ENCODE data around the gene MACF1.

MACF1 gene

GRCh38 chr1:39393645-39394044, 189.2 kb downstream of the MACF1 start:
- DNase-seq (ENCODE audit: low spot score): no peak

- DNase-seq (ENCODE audit: low spot score): no peak
These were observed 189.6 kb downstream of the MACF1 start for GRCh38 chr1:39394059-39394458.

DNA sequence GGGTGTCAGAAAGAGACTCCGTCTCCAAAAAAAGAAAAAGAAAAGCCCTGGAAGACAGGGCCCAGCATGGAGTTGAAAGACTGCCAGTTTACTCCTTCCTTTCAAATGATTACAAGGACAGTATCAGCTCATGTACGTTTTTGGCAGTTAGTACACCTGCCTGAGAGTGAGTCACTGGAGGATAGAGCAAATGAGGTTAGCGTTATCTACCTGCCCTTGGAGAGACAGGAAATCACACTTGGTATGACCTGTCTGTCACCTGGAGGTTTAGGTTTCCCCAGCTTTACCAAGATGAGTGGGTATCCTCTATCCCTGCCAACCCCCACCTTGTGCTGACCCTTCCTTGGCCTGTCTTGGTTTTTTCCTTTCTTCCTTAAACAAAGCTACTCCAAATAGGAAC, 190.1 kb downstream of the MACF1 start:
- DNase-seq (ENCODE audit: low spot score): peak; percentile 67

- DNase-seq (ENCODE audit: low spot score): no peak
These were observed 190.9 kb downstream of the MACF1 start for GRCh38 chr1:39395357-39395831.

GRCh38 chr1:39396671-39397070, 192.2 kb downstream of the MACF1 start:
- no peak for DNase-seq (ENCODE audit: low spot score)

DNA sequence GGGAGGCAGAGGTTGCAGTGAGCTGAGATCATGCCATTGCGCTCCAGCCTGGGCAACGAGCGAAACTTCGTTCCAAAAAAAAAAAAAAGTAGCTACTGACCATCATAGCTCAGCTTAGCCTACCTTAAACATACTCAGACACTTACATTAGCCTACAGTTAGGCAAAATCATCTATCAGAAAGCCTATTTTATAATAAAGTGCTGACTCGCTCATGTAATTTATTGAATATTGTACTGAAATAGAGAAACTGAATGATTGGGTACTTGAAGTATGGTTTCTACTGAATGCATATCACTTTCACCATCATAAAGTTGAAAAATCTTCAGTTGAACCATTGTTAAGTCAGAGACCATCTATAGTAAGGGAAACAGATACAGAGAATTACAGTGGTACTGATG, 193.0 kb downstream of the MACF1 start:
- DNase-seq (ENCODE audit: low spot score): no peak

DNA sequence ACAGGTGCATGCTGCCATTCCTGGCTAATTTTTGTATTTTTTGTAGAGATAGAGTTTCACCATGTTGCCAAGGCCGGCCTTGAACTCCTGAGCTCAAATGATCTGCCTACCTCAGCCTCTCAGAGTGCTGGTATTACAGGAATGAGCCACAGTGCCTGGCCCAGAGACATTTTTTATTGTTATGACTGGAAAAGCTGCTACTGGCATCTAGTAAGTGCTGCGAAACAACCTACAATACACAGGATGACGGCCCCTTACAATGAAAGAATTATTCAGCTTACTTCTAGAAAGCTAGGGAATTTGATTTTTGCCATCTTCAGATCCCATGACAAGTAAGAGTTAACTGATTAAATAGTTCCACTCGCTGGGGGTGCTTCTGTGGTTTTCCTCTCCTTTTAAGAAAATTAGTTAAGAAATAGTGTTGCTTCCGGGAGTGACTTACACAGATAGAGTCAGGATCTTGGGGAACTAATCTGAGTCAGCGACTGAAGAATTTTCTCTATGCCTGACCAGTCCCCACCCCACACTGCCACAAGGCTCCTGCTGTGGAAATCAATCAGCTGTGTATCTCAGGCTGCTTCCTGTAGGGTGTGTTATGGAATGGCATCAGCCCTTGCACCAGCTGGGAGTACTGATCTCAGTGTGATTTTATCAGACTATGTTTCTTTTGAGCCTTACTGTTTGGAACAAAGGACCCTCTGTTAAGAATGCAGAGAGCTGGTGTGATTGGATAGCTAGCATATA, 194.0 kb downstream of the MACF1 start:
- peak; percentile 47 for DNase-seq (ENCODE audit: low spot score)

GRCh38 chr1:39401106-39401505, 196.6 kb downstream of the MACF1 start:
- no peak for DNase-seq (ENCODE audit: low spot score)

- DNase-seq (ENCODE audit: low spot score): no peak
These were observed 200.4 kb downstream of the MACF1 start for GRCh38 chr1:39404876-39405275.

- no peak for DNase-seq (ENCODE audit: low spot score)
These were observed 200.9 kb downstream of the MACF1 start for GRCh38 chr1:39405358-39405757.

DNA sequence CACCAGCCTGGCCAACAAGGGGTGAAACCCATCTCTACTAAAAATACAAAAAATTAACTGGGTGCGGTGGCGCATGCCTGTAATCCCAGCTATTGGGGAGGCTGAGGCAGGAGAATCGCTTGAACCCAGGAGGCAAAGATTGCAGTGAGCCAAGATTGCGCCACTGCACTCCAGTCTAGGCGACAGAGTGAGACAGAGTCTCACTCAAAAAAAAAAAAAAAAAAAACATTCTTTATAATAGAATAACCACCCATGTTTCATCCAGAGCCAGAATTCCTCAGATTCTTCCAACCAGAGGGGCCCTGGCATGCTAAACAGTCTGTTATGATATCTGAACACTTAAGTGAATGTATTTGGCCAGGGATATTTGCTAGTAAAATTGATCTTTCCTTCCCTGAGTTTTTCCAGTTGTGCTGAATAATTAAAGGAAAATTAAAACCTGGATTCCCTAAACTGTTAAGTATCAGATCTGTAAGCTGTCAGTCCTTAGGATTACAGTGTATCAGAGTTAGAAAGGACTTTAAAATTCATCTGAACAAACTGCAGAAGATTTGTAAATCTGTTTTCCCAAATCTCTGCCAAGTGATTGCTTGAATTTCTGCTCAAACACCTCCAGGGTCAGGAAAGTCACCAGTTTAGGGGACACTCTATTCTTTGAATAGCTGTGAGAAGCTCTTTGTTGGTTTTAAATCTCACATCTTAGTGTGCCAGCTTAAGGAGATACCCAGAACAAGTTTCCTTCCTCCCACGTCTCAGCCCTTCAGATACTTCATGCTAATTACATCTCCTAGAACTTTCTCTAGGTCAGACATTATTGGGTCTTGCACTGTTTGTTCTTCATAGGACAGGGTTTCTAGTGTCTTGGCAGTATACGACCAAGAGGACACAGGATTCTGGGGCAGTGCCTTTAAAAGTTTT, 202.3 kb downstream of the MACF1 start:
- DNase-seq (ENCODE audit: low spot score): no peak

GRCh38 chr1:39407510-39407895, 203.0 kb downstream of the MACF1 start:
- DNase-seq (ENCODE audit: low spot score): no peak

DNA sequence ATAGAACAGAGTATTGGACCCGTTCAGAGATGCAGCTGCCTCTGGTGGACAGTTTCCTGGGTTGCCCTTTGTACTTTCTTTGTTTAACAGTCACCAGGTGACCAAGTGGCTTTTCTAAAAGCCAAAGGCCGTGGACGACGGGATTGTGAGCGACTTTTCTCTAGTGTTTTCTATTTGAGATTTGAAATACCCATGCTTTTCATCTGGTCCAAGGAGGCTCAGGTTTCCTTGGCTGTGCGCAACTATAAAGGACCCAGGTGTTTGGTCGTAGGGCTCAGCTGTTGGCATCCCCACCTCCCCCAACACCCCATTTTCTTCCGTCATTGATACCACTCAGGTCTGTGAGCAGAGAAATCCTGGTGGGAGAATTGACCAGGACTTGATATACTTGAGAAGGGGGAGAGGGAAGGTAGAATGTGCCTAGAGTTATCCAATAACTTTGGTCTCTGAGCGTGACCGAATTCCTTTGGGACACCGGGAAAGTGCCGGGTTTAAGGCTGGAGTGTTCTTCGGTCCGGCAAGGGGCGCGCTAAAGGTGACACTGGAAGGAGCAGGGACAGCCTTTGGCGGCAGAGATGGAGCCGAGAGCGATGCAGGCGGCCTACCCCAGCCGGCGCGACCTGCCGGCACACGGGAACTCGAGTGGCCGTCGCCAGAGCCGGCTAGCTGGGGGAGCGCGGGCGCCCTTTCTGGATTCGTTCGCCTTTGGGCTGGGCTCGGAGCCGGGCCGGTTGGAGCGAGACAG, 203.6 kb downstream of the MACF1 start:
- no peak for DNase-seq (ENCODE audit: low spot score)

DNA sequence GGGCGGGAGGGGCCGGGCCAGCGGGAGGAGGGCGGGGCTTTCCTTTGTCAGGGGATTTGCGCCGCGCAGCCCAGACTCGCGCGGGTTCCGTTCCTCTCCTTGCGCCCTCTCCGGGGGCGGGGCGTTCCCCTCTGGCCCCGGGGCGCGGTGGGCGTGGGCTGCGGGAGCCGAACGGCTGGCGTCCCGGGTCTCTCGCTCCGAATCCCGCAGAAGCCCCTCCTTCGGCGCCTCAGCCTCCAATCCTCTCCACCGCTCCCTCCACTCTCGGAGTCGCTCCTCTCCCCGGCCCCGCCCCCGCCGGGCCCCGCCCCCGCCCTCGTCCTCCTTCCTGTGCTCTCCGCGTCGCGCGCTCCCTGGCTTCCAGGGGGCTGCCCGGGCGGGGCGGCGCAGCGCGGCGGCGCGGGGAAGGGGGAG, 204.2 kb downstream of the MACF1 start:
- DNase-seq (ENCODE audit: low spot score): peak; percentile 85

DNA sequence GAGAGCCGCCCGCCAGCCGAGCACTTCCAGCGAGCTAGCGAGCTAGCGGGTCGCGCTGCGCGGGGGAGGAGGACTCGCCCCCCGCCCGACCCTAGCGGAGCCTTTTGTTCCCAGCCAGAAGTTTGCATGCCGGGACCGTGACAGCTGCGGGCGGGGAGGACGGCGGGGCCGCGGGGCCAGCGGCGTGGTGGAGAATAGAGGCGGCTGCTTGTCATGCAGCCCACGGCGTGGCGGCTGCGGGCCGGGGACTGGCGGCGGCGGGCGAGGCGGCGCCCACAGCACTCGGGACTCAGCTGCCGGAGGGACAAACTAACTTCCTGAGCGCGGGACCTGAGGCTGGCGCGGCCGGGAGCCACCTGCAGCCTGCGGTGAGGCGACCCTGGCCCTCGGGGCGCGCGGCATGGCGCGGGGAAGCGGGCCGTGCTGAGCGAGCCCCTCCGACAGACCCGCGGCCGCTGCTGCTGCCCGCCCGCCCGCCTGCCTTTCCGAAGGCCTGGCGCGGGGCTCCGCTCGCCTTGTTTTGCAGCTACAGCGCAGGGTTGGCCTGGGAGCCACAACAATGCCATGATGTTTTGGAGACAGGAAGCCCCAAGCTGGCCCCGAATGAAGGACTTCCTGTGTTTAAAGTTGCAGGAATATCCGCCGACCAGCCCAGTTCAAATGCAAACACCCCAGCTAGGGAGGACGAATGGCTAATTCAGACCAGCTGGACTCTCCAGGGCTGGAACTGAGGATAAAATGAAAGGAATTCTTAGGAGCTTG, 204.7 kb downstream of the MACF1 start:
- DNase-seq (ENCODE audit: low spot score): no peak

- peak; percentile 64 for DNase-seq (ENCODE audit: low spot score)
These were observed 206.5 kb downstream of the MACF1 start for GRCh38 chr1:39410915-39411436.

DNA sequence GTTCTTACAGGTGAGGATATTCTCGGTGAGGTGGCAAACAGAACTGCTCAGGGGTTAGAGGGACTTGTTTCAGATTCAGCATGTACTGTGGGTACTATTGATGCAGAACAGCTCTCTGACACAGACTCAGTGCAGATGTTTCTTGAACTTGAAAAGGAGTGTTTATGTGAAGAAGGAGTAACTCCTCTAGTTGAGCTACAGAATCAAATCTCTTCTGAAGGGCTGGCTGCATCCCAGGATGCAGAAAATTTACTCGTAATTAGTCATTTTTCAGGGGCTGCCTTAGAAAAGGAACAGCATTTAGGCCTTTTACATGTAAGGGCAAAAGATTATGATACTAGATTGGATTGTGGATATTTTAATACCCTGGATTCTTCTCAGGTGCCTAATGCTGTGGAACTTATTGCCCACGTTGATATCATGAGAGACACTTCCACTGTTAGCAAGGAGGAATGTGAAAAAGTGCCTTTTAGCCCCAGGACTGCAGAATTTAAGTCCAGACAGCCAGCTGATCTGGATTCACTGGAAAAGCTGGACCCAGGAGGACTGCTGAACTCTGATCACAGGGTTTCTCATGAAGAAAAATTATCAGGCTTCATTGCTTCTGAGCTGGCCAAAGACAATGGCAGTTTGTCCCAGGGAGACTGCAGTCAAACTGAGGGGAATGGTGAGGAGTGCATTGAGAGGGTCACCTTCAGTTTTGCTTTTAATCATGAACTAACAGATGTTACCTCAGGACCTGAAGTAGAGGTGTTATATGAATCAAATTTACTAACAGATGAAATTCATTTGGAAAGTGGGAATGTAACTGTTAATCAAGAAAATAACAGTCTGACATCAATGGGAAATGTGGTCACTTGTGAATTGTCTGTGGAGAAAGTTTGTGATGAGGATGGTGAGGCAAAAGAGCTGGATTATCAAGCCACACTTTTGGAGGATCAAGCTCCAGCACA, 207.3 kb downstream of the MACF1 start:
- no peak for DNase-seq (ENCODE audit: low spot score)

DNA sequence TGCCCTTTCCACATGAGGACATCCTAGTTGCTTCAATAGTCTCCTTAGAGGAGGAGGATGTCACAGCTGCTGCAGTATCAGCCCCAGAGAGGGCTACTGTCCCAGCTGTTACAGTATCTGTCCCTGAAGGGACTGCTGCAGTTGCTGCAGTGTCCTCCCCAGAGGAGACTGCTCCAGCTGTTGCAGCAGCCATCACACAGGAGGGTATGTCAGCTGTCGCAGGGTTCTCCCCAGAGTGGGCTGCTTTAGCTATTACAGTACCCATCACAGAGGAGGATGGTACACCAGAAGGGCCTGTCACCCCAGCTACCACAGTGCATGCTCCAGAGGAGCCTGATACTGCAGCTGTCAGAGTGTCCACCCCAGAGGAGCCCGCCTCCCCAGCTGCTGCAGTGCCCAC, 208.4 kb downstream of the MACF1 start:
- DNase-seq (ENCODE audit: low spot score): no peak

DNA sequence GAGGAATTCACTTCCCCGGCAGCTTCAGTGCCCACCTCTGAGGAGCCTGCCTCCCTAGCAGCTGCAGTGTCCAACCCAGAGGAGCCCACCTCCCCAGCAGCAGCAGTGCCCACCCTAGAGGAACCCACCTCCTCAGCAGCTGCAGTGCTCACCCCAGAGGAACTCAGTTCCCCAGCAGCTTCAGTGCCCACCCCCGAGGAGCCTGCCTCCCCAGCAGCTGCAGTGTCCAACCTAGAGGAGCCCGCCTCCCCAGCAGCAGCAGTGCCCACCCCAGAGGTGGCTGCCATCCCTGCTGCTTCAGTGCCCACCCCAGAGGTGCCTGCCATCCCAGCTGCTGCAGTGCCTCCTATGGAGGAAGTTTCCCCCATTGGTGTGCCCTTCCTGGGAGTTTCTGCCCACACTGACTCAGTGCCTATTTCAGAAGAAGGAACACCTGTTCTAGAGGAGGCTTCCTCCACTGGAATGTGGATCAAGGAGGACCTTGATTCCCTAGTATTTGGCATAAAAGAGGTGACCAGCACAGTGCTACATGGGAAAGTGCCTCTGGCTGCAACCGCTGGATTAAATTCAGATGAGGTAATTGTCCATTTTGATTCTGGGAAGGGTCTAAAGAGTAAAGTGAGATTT, 209.5 kb downstream of the MACF1 start:
- DNase-seq (ENCODE audit: low spot score): no peak

DNA sequence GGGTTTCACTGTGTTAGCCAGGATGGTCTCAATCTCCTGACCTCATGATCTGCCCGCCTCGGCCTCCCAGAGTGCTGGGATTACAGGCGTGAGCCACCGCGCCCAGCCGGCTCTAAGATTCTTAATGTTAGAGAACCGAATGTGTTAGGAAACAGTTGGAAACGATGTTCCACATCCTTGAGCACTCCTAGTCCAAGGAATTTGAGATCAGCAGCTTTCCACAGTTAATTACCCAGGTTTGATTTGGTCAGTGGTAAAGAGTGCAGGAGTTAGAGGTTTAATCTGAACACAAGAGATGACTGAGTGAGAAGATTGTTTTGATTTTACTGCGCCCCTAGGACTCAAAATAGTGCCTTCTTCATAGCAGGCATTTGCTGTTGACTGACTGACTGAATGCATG, 211.1 kb downstream of the MACF1 start:
- no peak for DNase-seq (ENCODE audit: low spot score)
